NT2/D1 (cell line): Measurements from ENCODE around the gene FOXP1.

Experiments
- SUZ12 ChIP-seq: IDR thresholded peaks from 2 replicates; pipeline ENCODE4 v1.6.1; 2011; ENCODE audit not compliant: insufficient read length, insufficient read depth; ENCODE audit errors: extremely low read depth
- YY1 ChIP-seq: IDR thresholded peaks from 2 replicates; pipeline ENCODE4 v1.6.1; 2011; ENCODE audit not compliant: insufficient read length, insufficient read depth
- ZNF274 ChIP-seq: IDR thresholded peaks from 2 replicates; pipeline ENCODE4 v1.6.1; 2011; ENCODE audit warnings: mild to moderate bottlenecking, low read depth, low read length

DNA sequence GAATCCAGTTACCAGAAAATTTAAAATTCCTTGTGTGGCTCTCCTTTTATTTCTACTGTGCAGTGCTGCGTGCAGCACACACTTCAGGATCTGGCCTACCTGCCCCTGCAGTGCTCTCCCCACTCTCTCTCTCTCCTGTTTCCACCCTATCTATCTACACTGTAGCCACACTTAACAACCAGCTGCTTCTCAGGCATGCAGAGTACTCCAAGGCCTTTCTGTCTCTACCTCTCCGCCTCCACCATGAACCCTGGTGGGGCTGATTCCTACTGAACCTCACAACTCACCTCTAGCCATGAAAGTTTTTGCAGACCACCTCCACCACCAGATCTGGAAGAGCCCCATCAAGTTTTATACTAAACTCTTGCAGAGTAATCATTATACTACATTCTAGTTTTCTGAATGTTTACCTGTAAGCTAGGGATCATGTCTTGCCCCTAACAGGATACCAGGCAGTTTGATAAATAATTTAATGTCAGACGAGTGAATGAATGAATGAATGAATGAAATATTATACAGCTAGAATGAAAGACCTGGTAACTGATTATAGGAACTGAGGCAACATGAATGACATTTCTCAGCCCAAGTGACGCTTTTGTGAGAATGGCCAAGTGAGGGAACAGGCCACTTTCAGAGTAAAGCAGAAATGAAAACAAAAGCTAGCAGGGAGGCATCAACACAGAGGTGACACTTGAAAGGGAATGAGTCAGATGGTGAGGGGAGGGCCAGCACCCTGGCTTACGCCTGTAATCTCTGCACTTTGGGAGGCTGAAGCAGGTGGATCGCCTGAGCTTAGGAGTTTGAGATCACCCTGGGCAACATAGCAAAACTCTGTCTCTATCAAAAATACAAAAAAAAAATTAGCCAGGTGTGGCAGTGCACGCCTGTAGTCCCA is 363.5 kb downstream of the FOXP1 start:
- TF ChIP-seq SUZ12 (no peak), YY1 (no peak), ZNF274 (no peak)
